Ascending aorta (tissue), 2 donors: ENCODE measurements around the gene SPACA7. TPM values are rescaled to one million over a fixed set of nuclear protein-coding genes. Genes with fewer than 3 reads are reported as not detected.

ENCODE experiments used
- DNase-seq, 2 donors: peaks; one replicate each; pipeline ENCODE4 v3.0.0-alpha.2; 2019; ENCODE audit warnings: low spot score in 2 of 2
- H3K27ac ChIP-seq, 2 donors: fragments of 200-600 bp; sonication (generic); one replicate each; pipeline ENCODE4 v1.5.1; 2016 to 2017; ENCODE audit warnings: mild to moderate bottlenecking in 1 of 2
- H3K27me3 ChIP-seq: fragments of 200-600 bp; sonication (generic); one replicate; pipeline ENCODE4 v1.5.1; 2017
- H3K36me3 ChIP-seq, 2 donors: fragments of 200-600 bp; sonication (generic); one replicate each; pipeline ENCODE4 v1.5.1; 2016
- H3K4me1 ChIP-seq, 2 donors: fragments of 200-600 bp; sonication (generic); one replicate each; pipeline ENCODE4 v1.5.1; 2016 to 2017; ENCODE audit warnings: mild to moderate bottlenecking in 1 of 2
- H3K4me3 ChIP-seq, 2 donors: fragments of 200-600 bp; sonication (generic); one replicate each; pipeline ENCODE4 v1.5.1; 2016 to 2017; ENCODE audit warnings: mild to moderate bottlenecking in 1 of 2
- H3K9me3 ChIP-seq, 2 donors: fragments of 200-600 bp; sonication (generic); one replicate each; pipeline ENCODE4 v1.5.1; 2016
- CTCF ChIP-seq, 3 experiments: fragments of 200-600 bp in 2 of 3; fragments of 450-650 bp in 1 of 3; sonication (generic) in 2 of 3; IDR thresholded peaks; one replicate each; pipeline ENCODE4 v1.5.1; 2016 to 2019; ENCODE audit warnings: antibody characterized with exemption in 3 of 3, mild to moderate bottlenecking in 1 of 3, moderate library complexity in 1 of 3
- intact Hi-C: fragments of 100-400 bp; cut with DNase I; formaldehyde crosslinking; loops from one replicate; pipeline ENCODE4 v1.15.1; 2023
- total RNA-seq: library from RNA; depleted of rRNA; stranded (reverse); fragments of >200 nt; gene quantifications from one replicate; pipeline ENCODE4 v1.1.0, GENCODE V29; 2016

The SPACA7 gene
- total RNA-seq, 1 donor from 2014 or later, result not detected

GRCh38 chr13:112453874-112454647 lies 77.9 kb downstream of the SPACA7 start:
- Histone ChIP-seq H3K27me3 (no peaks in the 10 kb centered on the region), H3K4me1 (no peaks in the 10 kb centered on the region), H3K36me3 (no peaks in the 10 kb centered on the region), H3K27ac (no peak overlapping the region), H3K4me3 (no peak overlapping the region), H3K9me3 (no peaks in the 10 kb centered on the region)
- no peak for TF ChIP-seq CTCF (IDR thresholded peaks at IDR 0.05)
- intact Hi-C loops, result no loop called here
- no peak for DNase-seq

GRCh38 chr13:112454648-112455334 lies 78.6 kb downstream of the SPACA7 start:
- TF ChIP-seq CTCF (IDR thresholded peaks at IDR 0.05), result no peak
- Histone ChIP-seq H3K27me3 (no peaks in the 10 kb centered on the region), H3K4me3 (no peak overlapping the region), H3K9me3 (peaks cover 0 to 6% of the 10 kb centered on the region in 2 donors), H3K4me1 (no peaks in the 10 kb centered on the region), H3K36me3 (no peaks in the 10 kb centered on the region), H3K27ac (no peak overlapping the region)
- DNase-seq, result no peak
- intact Hi-C loops, result no loop called here

GRCh38 chr13:112455476-112456059 lies 79.4 kb downstream of the SPACA7 start:
- H3K36me3 ChIP-seq, result no peaks in the 10 kb centered on the region
- H3K27me3 ChIP-seq, result no peaks in the 10 kb centered on the region
- no peak for DNase-seq
- H3K27ac ChIP-seq, result no peak overlapping the region
- intact Hi-C loops, result loop anchor here (1.0 kb wide), 1 partner anchor 11 kb away; no protein-coding TSS in a partner anchor
- no peak overlapping the region for H3K4me3 ChIP-seq
- peaks cover 0 to 6% of the 10 kb centered on the region in 2 donors for H3K9me3 ChIP-seq
- H3K4me1 ChIP-seq, result no peaks in the 10 kb centered on the region
- TF ChIP-seq CTCF (IDR thresholded peaks at IDR 0.05), result no peak

- H3K36me3 ChIP-seq, result no peaks in the 10 kb centered on the region
- no peak overlapping the region for H3K27ac ChIP-seq
- DNase-seq, result no peak
- H3K9me3 ChIP-seq, result peaks cover 0 to 6% of the 10 kb centered on the region in 2 donors
- H3K4me3 ChIP-seq, result no peak overlapping the region
- no peaks in the 10 kb centered on the region for H3K4me1 ChIP-seq
- intact Hi-C loops, result loop anchor here (1.0 kb wide), 1 partner anchor 10 kb away; no protein-coding TSS in a partner anchor
- H3K27me3 ChIP-seq, result no peaks in the 10 kb centered on the region
- no peak for TF ChIP-seq CTCF (IDR thresholded peaks at IDR 0.05)
Observed at GRCh38 chr13:112456138-112457056, 80.2 kb downstream of the SPACA7 start.

- Histone ChIP-seq H3K36me3 (no peaks in the 10 kb centered on the region), H3K27ac (no peak overlapping the region), H3K4me3 (no peak overlapping the region), H3K27me3 (no peaks in the 10 kb centered on the region), H3K4me1 (no peaks in the 10 kb centered on the region), H3K9me3 (peaks cover 0 to 6% of the 10 kb centered on the region in 2 donors)
- no peak for TF ChIP-seq CTCF (IDR thresholded peaks at IDR 0.05)
- intact Hi-C loops, result no loop called here
- DNase-seq, result no peak
Observed at GRCh38 chr13:112457081-112457480, 80.9 kb downstream of the SPACA7 start.
